ENCODE results near the gene ZFC3H1. TPM values are rescaled to one million over a fixed set of nuclear protein-coding genes. Genes with fewer than 3 reads are reported as not detected.

Gene ZFC3H1
- total RNA-seq, 1 experiment from 2014 or later: 24.4 TPM

- Histone ChIP-seq H2BK5ac (ENCODE audit: insufficient read length, low read length) (no peak overlapping the region), H3K27me3 (ENCODE audit: insufficient read depth, low read length) (no peaks in the 10 kb centered on the region), H2AFZ (ENCODE audit: low read length) (no peak overlapping the region), H4K5ac (ENCODE audit: insufficient read length, low read depth, low read length) (no peak overlapping the region), H2BK20ac (ENCODE audit: low read depth, low read length, poor library complexity, severe bottlenecking) (no peak overlapping the region), H3K4me1 (ENCODE audit: insufficient read depth, low read length) (no peaks in the 10 kb centered on the region), H4K91ac (ENCODE audit: insufficient read length, low read depth, low read length) (no peak overlapping the region), H2BK15ac (ENCODE audit: low read depth, low read length) (no peak overlapping the region), H2BK120ac (ENCODE audit: low read depth, low read length, poor library complexity, severe bottlenecking) (no peak overlapping the region), H3K27ac (ENCODE audit: insufficient read length, low read depth, low read length) (no peak overlapping the region), H3K18ac (ENCODE audit: insufficient read length, low read depth, low read length) (no peak overlapping the region), H3K23ac (ENCODE audit: insufficient read length, low read depth, low read length) (no peak overlapping the region), H2BK12ac (ENCODE audit: insufficient read length, low read depth, low read length) (no peak overlapping the region), H3K56ac (ENCODE audit: insufficient read length, low read depth, low read length) (no peak overlapping the region), H2AK5ac (ENCODE audit: insufficient read length, low read length) (no peak overlapping the region), H3K14ac (ENCODE audit: insufficient read depth, low read length) (no peak overlapping the region), H3K9ac (ENCODE audit: extremely low read depth, insufficient read length, low read length) (no peak overlapping the region), H3K4me2 (ENCODE audit: insufficient read depth, insufficient read length, low read length) (no peak overlapping the region), H3K79me2 (ENCODE audit: insufficient read depth, low read length) (no peaks in the 10 kb centered on the region), H4K20me1 (ENCODE audit: control insufficient read depth, insufficient read depth, insufficient read length) (no peaks in the 10 kb centered on the region), H3K23me2 (ENCODE audit: insufficient read length, low read depth, low read length, poor library complexity, severe bottlenecking) (no peaks in the 10 kb centered on the region), H3K9me3 (ENCODE audit: control insufficient read depth, low read depth, low read length) (no peaks in the 10 kb centered on the region), H3K4ac (ENCODE audit: low read depth, low read length) (no peak overlapping the region), H4K8ac (replicated peaks; ENCODE audit: insufficient read length, low read depth, low read length) (no peak overlapping the region), H3T11ph (ENCODE audit: low read length) (no peak overlapping the region), H3K79me1 (ENCODE audit: insufficient read depth, low read depth, low read length, poor library complexity, severe bottlenecking) (no peaks in the 10 kb centered on the region)
- H3K4me3 Mint-ChIP-seq: no peak overlapping the region
- H3K27me3 Mint-ChIP-seq (ENCODE audit: low read depth): no peaks in the 10 kb centered on the region
- peaks cover 12 to 18% of the 10 kb centered on the region in 2 experiments for H3K9me3 Mint-ChIP-seq
- peaks cover 9 to 14% of the 10 kb centered on the region in 2 experiments; a peak in 3 of 4 replicates for H3K4me1 Mint-ChIP-seq
- no peak overlapping the region for H3K27ac Mint-ChIP-seq
- no CpG with 5 or more reads among the region's 1 CpG for WGBS (ENCODE audit: extremely low coverage, insufficient read length, low lambda C conversion rate)
- peaks cover 0 to 15% (median 6%) of the 10 kb centered on the region in 3 experiments; a peak in 5 of 7 replicates for H3K36me3 Mint-ChIP-seq (ENCODE audit: insufficient read depth in 1 of 3, low read depth in 3 of 3)
- DNase-seq: no peak
- no peak for TF ChIP-seq CTCF (conservative IDR thresholded peaks at IDR 0.05)
Measured at GRCh38 chr12:71708658-71709057, 45.0 kb upstream of the ZFC3H1 start.
